Mucosa of gallbladder (tissue), 1 donor: Measurements from ENCODE around the gene ADAT3. TPM values are rescaled to one million over a fixed set of nuclear protein-coding genes. Genes with fewer than 3 reads are reported as not detected.

Experiments used
- DNase-seq: peaks from one replicate; pipeline ENCODE4 v3.0.0-alpha.2; 2020; ENCODE audit warnings: low spot score
- total RNA-seq: library from RNA; stranded (reverse); gene quantifications from one replicate; pipeline ENCODE4 v1.2.1, GENCODE V29; 2021
- donor health status: DM: no; HTN: no; CAD: no.

ADAT3 gene
- 10.6 TPM for total RNA-seq

GRCh38 chr19:1905110-1905862, at the start of gene ADAT3, which contains the start of gene SCAMP4:
TSS of gene ADAT3 (plus strand) at chr19:1905399. CDS start at chr19:1912048, 6,649 bp downstream.
TSS of gene SCAMP4 (plus strand) at chr19:1905399. CDS start at chr19:1915020, 9,621 bp downstream.
- peak; percentile 99 for DNase-seq

- no peak for DNase-seq
These were observed 49.4 kb upstream of the ADAT3 start for GRCh38 chr19:1855828-1856255.

GRCh38 chr19:1856345-1856697, 48.9 kb upstream of the ADAT3 start:
- DNase-seq = no peak

GRCh38 chr19:1856698-1857603, 48.2 kb upstream of the ADAT3 start:
- peak; percentile 90 for DNase-seq

- DNase-seq = no peak
These were observed 47.4 kb upstream of the ADAT3 start for GRCh38 chr19:1857648-1858326.

GRCh38 chr19:1858412-1859081, 46.7 kb upstream of the ADAT3 start:
- DNase-seq = no peak

- DNase-seq = no peak
These were observed 45.8 kb upstream of the ADAT3 start for GRCh38 chr19:1859331-1859781.

GRCh38 chr19:1860042-1860775, 45.0 kb upstream of the ADAT3 start:
- peak; percentile 73 for DNase-seq

GRCh38 chr19:1860821-1861598, 44.2 kb upstream of the ADAT3 start:
- DNase-seq = no peak

- DNase-seq = no peak
These were observed 43.6 kb upstream of the ADAT3 start for GRCh38 chr19:1861599-1862031.

GRCh38 chr19:1862068-1862423, 43.2 kb upstream of the ADAT3 start:
- no peak for DNase-seq

GRCh38 chr19:1862424-1863327, 42.5 kb upstream of the ADAT3 start:
- no peak for DNase-seq

- no peak for DNase-seq
These were observed 41.9 kb upstream of the ADAT3 start, which contains the start of gene KLF16 for GRCh38 chr19:1863328-1863637. TSS of gene KLF16 (minus strand) at chr19:1863579. CDS start at chr19:1863497, 82 bp downstream.

- peak; percentile 89 for DNase-seq
These were observed 41.3 kb upstream of the ADAT3 start for GRCh38 chr19:1863638-1864479.

- DNase-seq = peak; percentile 60
These were observed 40.6 kb upstream of the ADAT3 start for GRCh38 chr19:1864480-1865171.

- no peak for DNase-seq
These were observed 39.8 kb upstream of the ADAT3 start for GRCh38 chr19:1865172-1866010.
